HepG2 (cell line): ENCODE data around the gene IGF2. TPM values are rescaled to one million over a fixed set of nuclear protein-coding genes. Genes with fewer than 3 reads are reported as not detected.

Experiments used
- FOSL1 ChIP-seq: sonication (generic); formaldehyde crosslinking; IDR thresholded peaks from 2 replicates; pipeline ENCODE4 v1.9.0; 2021; ENCODE audit warnings: missing genetic modification reagents, borderline replicate concordance
- NBN ChIP-seq: fragments of 450-650 bp; conservative IDR thresholded peaks from 2 replicates; pipeline ENCODE4 v1.6.1; 2017
- NCOA2 ChIP-seq: sonication (generic); formaldehyde crosslinking; IDR thresholded peaks from 2 replicates; pipeline ENCODE4 v1.8.0; 2022; ENCODE audit warnings: inconsistent platforms
- NFKB2 ChIP-seq: sonication (generic); formaldehyde crosslinking; IDR thresholded peaks from 2 replicates; pipeline ENCODE4 v1.4.0; 2020; ENCODE audit warnings: missing genetic modification reagents, borderline replicate concordance
- NKX3-1 ChIP-seq: sonication (generic); formaldehyde crosslinking; IDR thresholded peaks from 2 replicates; pipeline ENCODE4 v1.5.0; 2020; ENCODE audit warnings: missing genetic modification reagents
- PHB2 ChIP-seq: fragments of 450-650 bp; IDR thresholded peaks from 2 replicates; pipeline ENCODE4 v1.6.1; 2018; ENCODE audit not compliant: partially characterized antibody
- SMAD1 ChIP-seq: sonication (generic); formaldehyde crosslinking; IDR thresholded peaks from 2 replicates; pipeline ENCODE4 v1.4.0; 2020; ENCODE audit warnings: missing genetic modification reagents, low read depth, mild to moderate bottlenecking, borderline replicate concordance
- SMARCE1 ChIP-seq: fragments of 450-650 bp; IDR thresholded peaks from 2 replicates; pipeline ENCODE4 v1.6.1; 2017; ENCODE audit warnings: borderline replicate concordance
- SPEN ChIP-seq: sonication (generic); formaldehyde crosslinking; IDR thresholded peaks from 2 replicates; pipeline ENCODE4 v1.5.1; 2020; ENCODE audit warnings: low read depth, mild to moderate bottlenecking, missing genetic modification reagents
- TBX3 ChIP-seq: fragments of 450-650 bp; IDR thresholded peaks from 2 replicates; pipeline ENCODE4 v1.6.1; 2017; ENCODE audit warnings: antibody characterized with exemption, mild to moderate bottlenecking, inconsistent platforms, borderline replicate concordance
- ZBTB42 ChIP-seq: sonication (generic); formaldehyde crosslinking; IDR thresholded peaks from 2 replicates; pipeline ENCODE4 v1.5.0; 2020; ENCODE audit warnings: mild to moderate bottlenecking, missing genetic modification reagents
- ZNF12 ChIP-seq: sonication (generic); formaldehyde crosslinking; IDR thresholded peaks from 2 replicates; pipeline ENCODE4 v1.5.0; 2020; ENCODE audit warnings: missing genetic modification reagents
- ZNF143 ChIP-seq: sonication (generic); formaldehyde crosslinking; IDR thresholded peaks from 2 replicates; pipeline ENCODE4 v1.4.0; 2020; ENCODE audit warnings: missing genetic modification reagents
- ZNF788 ChIP-seq: sonication (generic); formaldehyde crosslinking; IDR thresholded peaks from 2 replicates; pipeline ENCODE4 v1.5.0; 2020; ENCODE audit warnings: mild to moderate bottlenecking, missing genetic modification reagents, borderline replicate concordance
- ZSCAN22 ChIP-seq: sonication (generic); formaldehyde crosslinking; IDR thresholded peaks from 2 replicates; pipeline ENCODE4 v1.4.0; 2020; ENCODE audit warnings: mild to moderate bottlenecking, missing genetic modification reagents
- polyA plus RNA-seq, 8 experiments: library from polyadenylated mRNA; depleted of rRNA in 3 of 8; stranded (reverse) in 7 of 8; unstranded in 1 of 8; fragments of >200 nt; fragmentation: Illumina TruSeq in 4 of 8; extraction: Trizol in 4 of 8; gene quantifications; 2 replicates each; pipeline versions ENCODE4 v1.2.1 to v1.2.3, GENCODE V29; 2011 to 2016; ENCODE audit warnings: low read depth in 4 of 8, missing spikeins in 1 of 8, mixed read lengths in 1 of 8; ENCODE audit not compliant: insufficient read depth in 1 of 8
- total RNA-seq, 5 experiments: library from RNA; depleted of rRNA; stranded (reverse); fragments of >200 nt; fragmentation: Illumina TruSeq; extraction: Trizol; gene quantifications; 2 replicates each; pipeline ENCODE4 v1.2.3, GENCODE V29; 2016; ENCODE audit warnings: low read depth in 1 of 5
- TF ChIP-seq, protein P1 (sequence below): sonication (generic); formaldehyde crosslinking; IDR thresholded peaks from 2 replicates; pipeline ENCODE4 v1.8.0; 2022; ENCODE audit warnings: mild to moderate bottlenecking, missing genetic modification reagents, moderate library complexity
- TF ChIP-seq, protein P2 (sequence below): sonication (generic); formaldehyde crosslinking; conservative IDR thresholded peaks from 2 replicates; pipeline ENCODE4 v1.8.0; 2022; ENCODE audit warnings: missing genetic modification reagents
- TF ChIP-seq, protein P3 (sequence below): sonication (generic); IDR thresholded peaks from 2 replicates; pipeline ENCODE4 v1.6.1; 2016; ENCODE audit warnings: low read depth, borderline replicate concordance
- TF ChIP-seq, protein P4 (sequence below): IDR thresholded peaks from 2 replicates; pipeline ENCODE4 v1.6.1; 2016; ENCODE audit warnings: missing biosample characterization, missing genetic modification reagents, low read depth
- TF ChIP-seq, protein P5 (sequence below): IDR thresholded peaks from 2 replicates; pipeline ENCODE4 v1.6.1; 2012; ENCODE audit warnings: low read length, improper control_type of control experiment

Gene IGF2
- total and polyA plus RNA-seq, 2 of the 13 experiments (the other 11 are each of a cell fraction or from before 2014, with no cell fraction given), result 79.1 to 254 TPM

DNA sequence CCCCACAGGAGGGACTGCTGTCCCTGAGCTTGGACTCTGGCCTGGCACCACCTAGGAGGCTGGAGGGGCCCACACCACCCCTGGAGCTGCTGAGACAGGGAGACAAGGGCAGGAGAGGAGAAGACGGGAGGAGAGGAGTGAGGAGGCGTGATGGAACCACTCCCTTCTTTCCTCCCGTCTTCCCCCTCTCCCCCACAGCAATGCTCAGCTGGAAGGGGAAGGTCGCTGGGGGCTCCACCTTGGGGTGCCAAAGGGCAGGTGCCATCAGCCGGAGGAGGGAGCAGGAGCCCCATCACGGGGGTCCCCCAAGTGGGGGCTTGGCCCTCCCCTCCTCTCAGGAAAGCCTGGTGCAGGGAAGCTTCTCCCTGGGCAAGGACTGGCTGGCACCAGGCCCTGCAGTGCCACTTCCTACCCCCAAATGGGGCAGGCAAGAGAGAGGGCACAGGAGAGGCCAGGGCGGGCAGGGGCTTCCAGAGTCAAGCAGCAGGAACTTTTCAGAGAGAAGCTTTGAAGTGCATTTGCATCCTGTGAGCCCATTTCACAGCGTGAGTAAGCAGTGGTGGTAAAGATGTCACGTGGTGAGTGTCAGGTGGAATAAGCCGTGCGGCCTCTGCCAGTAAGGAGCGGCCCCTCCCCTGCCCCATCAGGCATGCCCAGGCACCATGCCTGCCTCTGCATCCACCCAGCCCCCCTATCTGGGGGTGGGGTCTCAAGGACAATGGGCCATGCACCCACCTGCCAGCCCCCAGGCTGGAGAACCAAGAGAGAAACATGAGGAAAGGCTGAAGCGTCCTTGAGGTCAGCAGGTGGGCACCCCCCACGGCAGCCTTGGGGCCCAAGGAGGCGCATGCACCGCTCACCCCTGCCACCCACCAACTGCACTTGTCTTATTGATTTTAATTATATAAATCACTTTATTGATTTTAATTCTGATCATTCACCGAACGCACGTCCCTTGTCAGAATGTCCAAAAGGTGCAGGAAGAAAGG is 4.9 kb downstream of the IGF2 start (continued):
- TF ChIP-seq, protein P1, sequence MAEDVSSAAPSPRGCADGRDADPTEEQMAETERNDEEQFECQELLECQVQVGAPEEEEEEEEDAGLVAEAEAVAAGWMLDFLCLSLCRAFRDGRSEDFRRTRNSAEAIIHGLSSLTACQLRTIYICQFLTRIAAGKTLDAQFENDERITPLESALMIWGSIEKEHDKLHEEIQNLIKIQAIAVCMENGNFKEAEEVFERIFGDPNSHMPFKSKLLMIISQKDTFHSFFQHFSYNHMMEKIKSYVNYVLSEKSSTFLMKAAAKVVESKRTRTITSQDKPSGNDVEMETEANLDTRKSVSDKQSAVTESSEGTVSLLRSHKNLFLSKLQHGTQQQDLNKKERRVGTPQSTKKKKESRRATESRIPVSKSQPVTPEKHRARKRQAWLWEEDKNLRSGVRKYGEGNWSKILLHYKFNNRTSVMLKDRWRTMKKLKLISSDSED (CRISPR knock-in tag), result no peak
- no peak for TF ChIP-seq SMARCE1
- TF ChIP-seq ZNF143 (CRISPR knock-in tag), result no peak
- TF ChIP-seq ZNF12 (CRISPR knock-in tag), result no peak
- TF ChIP-seq NKX3-1, result no peak
- no peak for TF ChIP-seq NFKB2
- no peak for TF ChIP-seq ZNF788 (CRISPR knock-in tag)
- no peak for TF ChIP-seq FOSL1 (CRISPR knock-in tag)
- TF ChIP-seq, protein P2, sequence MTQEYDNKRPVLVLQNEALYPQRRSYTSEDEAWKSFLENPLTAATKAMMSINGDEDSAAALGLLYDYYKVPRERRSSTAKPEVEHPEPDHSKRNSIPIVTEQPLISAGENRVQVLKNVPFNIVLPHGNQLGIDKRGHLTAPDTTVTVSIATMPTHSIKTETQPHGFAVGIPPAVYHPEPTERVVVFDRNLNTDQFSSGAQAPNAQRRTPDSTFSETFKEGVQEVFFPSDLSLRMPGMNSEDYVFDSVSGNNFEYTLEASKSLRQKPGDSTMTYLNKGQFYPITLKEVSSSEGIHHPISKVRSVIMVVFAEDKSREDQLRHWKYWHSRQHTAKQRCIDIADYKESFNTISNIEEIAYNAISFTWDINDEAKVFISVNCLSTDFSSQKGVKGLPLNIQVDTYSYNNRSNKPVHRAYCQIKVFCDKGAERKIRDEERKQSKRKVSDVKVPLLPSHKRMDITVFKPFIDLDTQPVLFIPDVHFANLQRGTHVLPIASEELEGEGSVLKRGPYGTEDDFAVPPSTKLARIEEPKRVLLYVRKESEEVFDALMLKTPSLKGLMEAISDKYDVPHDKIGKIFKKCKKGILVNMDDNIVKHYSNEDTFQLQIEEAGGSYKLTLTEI (CRISPR knock-in tag), result no peak
- TF ChIP-seq, protein P3, sequence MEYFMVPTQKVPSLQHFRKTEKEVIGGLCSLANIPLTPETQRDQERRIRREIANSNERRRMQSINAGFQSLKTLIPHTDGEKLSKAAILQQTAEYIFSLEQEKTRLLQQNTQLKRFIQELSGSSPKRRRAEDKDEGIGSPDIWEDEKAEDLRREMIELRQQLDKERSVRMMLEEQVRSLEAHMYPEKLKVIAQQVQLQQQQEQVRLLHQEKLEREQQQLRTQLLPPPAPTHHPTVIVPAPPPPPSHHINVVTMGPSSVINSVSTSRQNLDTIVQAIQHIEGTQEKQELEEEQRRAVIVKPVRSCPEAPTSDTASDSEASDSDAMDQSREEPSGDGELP, result no peak
- TF ChIP-seq, protein P4, sequence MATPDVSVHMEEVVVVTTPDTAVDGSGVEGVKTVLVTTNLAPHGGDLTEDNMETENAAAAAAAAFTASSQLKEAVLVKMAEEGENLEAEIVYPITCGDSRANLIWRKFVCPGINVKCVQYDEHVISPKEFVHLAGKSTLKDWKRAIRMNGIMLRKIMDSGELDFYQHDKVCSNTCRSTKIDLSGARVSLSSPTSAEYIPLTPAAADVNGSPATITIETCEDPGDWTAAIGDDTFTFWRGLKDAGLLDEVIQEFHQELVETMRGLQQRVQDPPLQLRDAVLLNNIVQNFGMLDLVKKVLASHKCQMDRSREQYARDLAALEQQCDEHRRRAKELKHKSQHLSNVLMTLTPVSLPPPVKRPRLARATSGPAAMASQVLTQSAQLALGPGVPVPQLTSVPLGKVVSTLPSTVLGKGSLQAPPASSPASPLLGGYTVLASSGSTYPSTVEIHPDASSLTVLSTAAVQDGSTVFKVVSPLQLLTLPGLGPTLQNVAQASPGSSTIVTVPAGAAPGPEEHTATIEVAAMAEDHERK (CRISPR knock-in tag), result no peak
- TF ChIP-seq TBX3, result no peak
- TF ChIP-seq SPEN (CRISPR knock-in tag), result no peak
- TF ChIP-seq NCOA2, result no peak
- no peak for TF ChIP-seq NBN
- TF ChIP-seq PHB2, result no peak
- TF ChIP-seq, protein P5, sequence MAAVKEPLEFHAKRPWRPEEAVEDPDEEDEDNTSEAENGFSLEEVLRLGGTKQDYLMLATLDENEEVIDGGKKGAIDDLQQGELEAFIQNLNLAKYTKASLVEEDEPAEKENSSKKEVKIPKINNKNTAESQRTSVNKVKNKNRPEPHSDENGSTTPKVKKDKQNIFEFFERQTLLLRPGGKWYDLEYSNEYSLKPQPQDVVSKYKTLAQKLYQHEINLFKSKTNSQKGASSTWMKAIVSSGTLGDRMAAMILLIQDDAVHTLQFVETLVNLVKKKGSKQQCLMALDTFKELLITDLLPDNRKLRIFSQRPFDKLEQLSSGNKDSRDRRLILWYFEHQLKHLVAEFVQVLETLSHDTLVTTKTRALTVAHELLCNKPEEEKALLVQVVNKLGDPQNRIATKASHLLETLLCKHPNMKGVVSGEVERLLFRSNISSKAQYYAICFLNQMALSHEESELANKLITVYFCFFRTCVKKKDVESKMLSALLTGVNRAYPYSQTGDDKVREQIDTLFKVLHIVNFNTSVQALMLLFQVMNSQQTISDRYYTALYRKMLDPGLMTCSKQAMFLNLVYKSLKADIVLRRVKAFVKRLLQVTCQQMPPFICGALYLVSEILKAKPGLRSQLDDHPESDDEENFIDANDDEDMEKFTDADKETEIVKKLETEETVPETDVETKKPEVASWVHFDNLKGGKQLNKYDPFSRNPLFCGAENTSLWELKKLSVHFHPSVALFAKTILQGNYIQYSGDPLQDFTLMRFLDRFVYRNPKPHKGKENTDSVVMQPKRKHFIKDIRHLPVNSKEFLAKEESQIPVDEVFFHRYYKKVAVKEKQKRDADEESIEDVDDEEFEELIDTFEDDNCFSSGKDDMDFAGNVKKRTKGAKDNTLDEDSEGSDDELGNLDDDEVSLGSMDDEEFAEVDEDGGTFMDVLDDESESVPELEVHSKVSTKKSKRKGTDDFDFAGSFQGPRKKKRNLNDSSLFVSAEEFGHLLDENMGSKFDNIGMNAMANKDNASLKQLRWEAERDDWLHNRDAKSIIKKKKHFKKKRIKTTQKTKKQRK, result no peak
- TF ChIP-seq SMAD1 (CRISPR knock-in tag), result no peak
- no peak for TF ChIP-seq ZSCAN22
- no peak for TF ChIP-seq ZBTB42
